Measurements from ENCODE around the gene AGMO. TPM values are rescaled to one million over a fixed set of nuclear protein-coding genes. Genes with fewer than 3 reads are reported as not detected.

AGMO gene
- total RNA-seq, 1 experiment from 2014 or later = not detected

- RAD21 ChIA-PET (ENCODE audit: low non-redundant PET in 1 of 2, low total read pairs in 2 of 2, uncharacterized antibody in 2 of 2, unreplicated experiment in 2 of 2) = no interaction called here
- Histone ChIP-seq H3K79me2 (ENCODE audit: insufficient read depth, low read length) (no peaks in the 10 kb centered on the region), H3K4me3 (replicated peaks in 1 of 2; ENCODE audit: low read depth in 1 of 2, low read length in 2 of 2) (no peak overlapping the region), H2AFZ (ENCODE audit: low read depth, low read length, poor library complexity, severe bottlenecking) (no peak overlapping the region), H3K27ac (ENCODE audit: low read depth, low read length) (no peak overlapping the region), H3K9ac (ENCODE audit: low read length) (no peak overlapping the region), H4K20me1 (ENCODE audit: insufficient read depth) (no peaks in the 10 kb centered on the region), H3K27me3 (ENCODE audit: insufficient read depth, low read length) (no peaks in the 10 kb centered on the region), H3K9me2 (ENCODE audit: insufficient read depth) (no peaks in the 10 kb centered on the region), H3K36me3 (ENCODE audit: control insufficient read depth in 1 of 2, insufficient read depth in 2 of 2, low read length in 2 of 2) (no peaks in the 10 kb centered on the region), H3K4me1 (ENCODE audit: control insufficient read depth in 1 of 2, insufficient read depth in 2 of 2, low read length in 2 of 2) (peaks cover 0 to 13% of the 10 kb centered on the region in 2 experiments; a peak in 2 of 4 replicates), H3K9me3 (ENCODE audit: control insufficient read depth in 1 of 2, insufficient read depth in 1 of 2, low read depth in 1 of 2, low read length in 2 of 2) (no peaks in the 10 kb centered on the region), H3K4me2 (ENCODE audit: low read length) (no peak overlapping the region)
- TF ChIP-seq ZFX (IDR thresholded peaks at IDR 0.05) = no peak
- no peak for TF ChIP-seq EGR1 (IDR thresholded peaks at IDR 0.05; ENCODE audit: low read depth)
- TF ChIP-seq CEBPB (IDR thresholded peaks at IDR 0.05; ENCODE audit: low read depth) = no peak
- no peak for TF ChIP-seq FOSL1 (IDR thresholded peaks at IDR 0.05; ENCODE audit: low read depth)
- TF ChIP-seq ZBTB33 (IDR thresholded peaks at IDR 0.05; ENCODE audit: extremely low read depth, insufficient replicate concordance, low read length) = no peak
- no peak for TF ChIP-seq ELF1 (IDR thresholded peaks at IDR 0.05; ENCODE audit: borderline replicate concordance, low read depth)
- no peak for TF ChIP-seq RAD21 (IDR thresholded peaks at IDR 0.05; ENCODE audit: low read depth)
- CTCF ChIA-PET = no interaction called here
- no peak for ATAC-seq
- DNase-seq (ENCODE audit: low read depth, low spot score) = no peak
- intact Hi-C loops (cut with micrococcal nuclease) = loop anchor here (10.0 kb wide), 1 partner anchor 855 kb away; no protein-coding TSS in a partner anchor
- BruUV-seq (replicated peaks) = no TSS peak
- POLR2A ChIA-PET = no interaction called here
Measured at GRCh38 chr7:15209429-15209828, 352.4 kb downstream of the AGMO start.

- Histone ChIP-seq H4K20me1 (ENCODE audit: insufficient read depth) (no peaks in the 10 kb centered on the region), H3K9me3 (ENCODE audit: control insufficient read depth in 1 of 2, insufficient read depth in 1 of 2, low read depth in 1 of 2, low read length in 2 of 2) (no peaks in the 10 kb centered on the region), H3K4me1 (ENCODE audit: control insufficient read depth in 1 of 2, insufficient read depth in 2 of 2, low read length in 2 of 2) (no peaks in the 10 kb centered on the region), H3K4me3 (replicated peaks in 1 of 2; ENCODE audit: low read depth in 1 of 2, low read length in 2 of 2) (no peak overlapping the region), H3K79me2 (ENCODE audit: insufficient read depth, low read length) (no peaks in the 10 kb centered on the region), H3K27ac (ENCODE audit: low read depth, low read length) (no peak overlapping the region), H3K4me2 (ENCODE audit: low read length) (no peak overlapping the region), H3K27me3 (ENCODE audit: insufficient read depth, low read length) (no peaks in the 10 kb centered on the region), H3K9me2 (ENCODE audit: insufficient read depth) (no peaks in the 10 kb centered on the region), H2AFZ (ENCODE audit: low read depth, low read length, poor library complexity, severe bottlenecking) (no peak overlapping the region), H3K36me3 (ENCODE audit: control insufficient read depth in 1 of 2, insufficient read depth in 2 of 2, low read length in 2 of 2) (no peaks in the 10 kb centered on the region), H3K9ac (ENCODE audit: low read length) (no peak overlapping the region)
- DNase-seq (ENCODE audit: low read depth, low spot score) (no peak), ATAC-seq (no peak)
- ChIA-PET POLR2A (no interaction called here), RAD21 (ENCODE audit: low non-redundant PET in 1 of 2, low total read pairs in 2 of 2, uncharacterized antibody in 2 of 2, unreplicated experiment in 2 of 2) (no interaction called here), CTCF (no interaction called here)
- TF ChIP-seq SP1 (IDR thresholded peaks at IDR 0.05; ENCODE audit: low read depth) (no peak), RAD21 (IDR thresholded peaks at IDR 0.05; ENCODE audit: low read depth) (no peak), CBX3 (IDR thresholded peaks at IDR 0.05; ENCODE audit: low read depth) (no peak), SRF (IDR thresholded peaks at IDR 0.05; ENCODE audit: low read depth) (no peak)
- intact Hi-C loops (cut with micrococcal nuclease) = loop anchor here (10.0 kb wide), 1 partner anchor 860 kb away; no protein-coding TSS in a partner anchor
- no TSS peak for BruUV-seq (replicated peaks)
Measured at GRCh38 chr7:15204421-15204820, 357.4 kb downstream of the AGMO start.
